Keratinocyte (primary cell): ENCODE data around the gene PRKAB2.

ENCODE experiments used
- EZH2 ChIP-seq: IDR thresholded peaks from one replicate; pipeline ENCODE4 v1.6.1; 2012; ENCODE audit warnings: inconsistent platforms, mild to moderate bottlenecking, low read length, moderate library complexity
- TF ChIP-seq, protein P1 (sequence below), 3 experiments: IDR thresholded peaks in 1 of 3; conservative IDR thresholded peaks in 1 of 3; optimal IDR thresholded peaks in 1 of 3; 2 replicates in 2 of 3; 3 replicates in 1 of 3; pipeline versions ENCODE3 to v1.5.1; 2011; ENCODE audit warnings: low read length in 3 of 3, mild to moderate bottlenecking in 3 of 3, moderate library complexity in 2 of 3, control low read depth in 1 of 3, inconsistent platforms in 1 of 3; ENCODE audit not compliant: insufficient read depth in 2 of 3; ENCODE audit errors: extremely low read depth in 1 of 3

DNA sequence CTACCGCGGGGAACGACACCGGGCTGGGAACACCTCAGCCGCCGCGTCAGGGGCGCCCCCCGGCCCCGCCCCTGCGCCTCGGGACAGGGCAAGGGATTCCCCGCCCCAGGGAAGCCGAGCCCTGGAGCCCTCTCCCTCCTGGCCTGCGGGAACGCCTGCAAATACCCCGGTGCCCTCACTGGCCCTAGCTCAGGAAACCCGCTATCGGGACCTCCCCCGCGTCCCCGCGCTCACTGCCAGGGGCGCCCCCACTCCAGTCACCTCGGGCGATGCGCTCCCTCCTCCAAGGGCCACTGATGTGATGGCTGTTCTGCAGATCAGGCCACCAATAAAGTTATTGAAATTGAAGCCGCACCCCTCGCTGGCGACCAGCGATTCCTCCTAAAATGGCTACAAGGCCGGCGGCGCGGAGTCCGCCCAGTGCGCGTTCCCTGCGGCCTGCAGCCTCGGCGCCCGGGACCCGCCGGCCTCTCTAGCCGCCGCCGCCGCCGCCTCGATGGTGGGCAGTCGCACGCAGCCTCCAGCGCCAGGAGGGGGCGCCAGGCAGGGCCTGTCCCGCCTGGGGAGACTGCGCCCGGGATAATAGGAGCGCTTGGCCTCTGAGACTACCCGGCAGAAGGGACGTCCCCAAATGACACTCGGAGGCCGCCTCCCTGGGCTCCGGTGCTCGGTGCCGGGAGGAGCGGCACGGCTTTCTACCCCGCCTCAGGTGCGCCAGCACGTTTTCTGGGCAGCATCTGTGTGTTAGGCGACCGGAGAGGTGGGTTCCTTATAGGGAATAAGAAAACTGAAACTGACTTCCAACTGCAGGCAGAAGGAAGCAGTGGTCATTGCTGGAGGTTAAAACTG lies at the start of gene PRKAB2:
- TF ChIP-seq, protein P1, sequence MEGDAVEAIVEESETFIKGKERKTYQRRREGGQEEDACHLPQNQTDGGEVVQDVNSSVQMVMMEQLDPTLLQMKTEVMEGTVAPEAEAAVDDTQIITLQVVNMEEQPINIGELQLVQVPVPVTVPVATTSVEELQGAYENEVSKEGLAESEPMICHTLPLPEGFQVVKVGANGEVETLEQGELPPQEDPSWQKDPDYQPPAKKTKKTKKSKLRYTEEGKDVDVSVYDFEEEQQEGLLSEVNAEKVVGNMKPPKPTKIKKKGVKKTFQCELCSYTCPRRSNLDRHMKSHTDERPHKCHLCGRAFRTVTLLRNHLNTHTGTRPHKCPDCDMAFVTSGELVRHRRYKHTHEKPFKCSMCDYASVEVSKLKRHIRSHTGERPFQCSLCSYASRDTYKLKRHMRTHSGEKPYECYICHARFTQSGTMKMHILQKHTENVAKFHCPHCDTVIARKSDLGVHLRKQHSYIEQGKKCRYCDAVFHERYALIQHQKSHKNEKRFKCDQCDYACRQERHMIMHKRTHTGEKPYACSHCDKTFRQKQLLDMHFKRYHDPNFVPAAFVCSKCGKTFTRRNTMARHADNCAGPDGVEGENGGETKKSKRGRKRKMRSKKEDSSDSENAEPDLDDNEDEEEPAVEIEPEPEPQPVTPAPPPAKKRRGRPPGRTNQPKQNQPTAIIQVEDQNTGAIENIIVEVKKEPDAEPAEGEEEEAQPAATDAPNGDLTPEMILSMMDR (optimal IDR thresholded peaks at IDR 0.05 in 1 of 3, IDR thresholded peaks at IDR 0.05 in 1 of 3, conservative IDR thresholded peaks at IDR 0.05 in 1 of 3; ENCODE audit: extremely low read depth in 1 of 3, insufficient read depth in 2 of 3, low read length in 3 of 3) = peak; percentile 57 to 81 (median 81)
- TF ChIP-seq EZH2 = no peak
